Measurements from ENCODE around the gene CNN3.

The CNN3 gene

GRCh38 chr1:94929351-94930217 lies 2.7 kb upstream of the CNN3 start:
- no peak for ATAC-seq
- TF ChIP-seq GLIS3 (CRISPR knock-in tag; IDR thresholded peaks at IDR 0.05) (no peak), CREB5 (CRISPR knock-in tag; IDR thresholded peaks at IDR 0.05; ENCODE audit: low read depth) (no peak), TCF4 (CRISPR knock-in tag; IDR thresholded peaks at IDR 0.05; ENCODE audit: borderline replicate concordance) (no peak), RARB (CRISPR knock-in tag; IDR thresholded peaks at IDR 0.05) (no peak), TOX (CRISPR knock-in tag; IDR thresholded peaks at IDR 0.05; ENCODE audit: borderline replicate concordance) (no peak), OSR1 (CRISPR knock-in tag; IDR thresholded peaks at IDR 0.05) (no peak), ESRRG (CRISPR knock-in tag; IDR thresholded peaks at IDR 0.05) (no peak), ZNF8 (CRISPR knock-in tag; IDR thresholded peaks at IDR 0.05) (no peak), PATZ1 (CRISPR knock-in tag; IDR thresholded peaks at IDR 0.05; ENCODE audit: borderline replicate concordance) (no peak), TSHZ2 (CRISPR knock-in tag; IDR thresholded peaks at IDR 0.05) (no peak), SNAI2 (CRISPR knock-in tag; IDR thresholded peaks at IDR 0.05) (no peak), PPARA (CRISPR knock-in tag; IDR thresholded peaks at IDR 0.05; ENCODE audit: borderline replicate concordance) (no peak), ZFP30 (CRISPR knock-in tag; IDR thresholded peaks at IDR 0.05) (no peak)

GRCh38 chr1:94928293-94928939 lies 1.5 kb upstream of the CNN3 start:
- ATAC-seq, result no peak

More at GRCh38 chr1:94928293-94928939, 1.5 kb upstream of the CNN3 start:
- TF ChIP-seq TSHZ2 (CRISPR knock-in tag; IDR thresholded peaks at IDR 0.05), result no peak
- TF ChIP-seq ZNF8 (CRISPR knock-in tag; IDR thresholded peaks at IDR 0.05), result no peak
- no peak for TF ChIP-seq ZFP3 (CRISPR knock-in tag; IDR thresholded peaks at IDR 0.05)
- TF ChIP-seq TOX (CRISPR knock-in tag; IDR thresholded peaks at IDR 0.05; ENCODE audit: borderline replicate concordance), result no peak
- no peak for TF ChIP-seq ZFP30 (CRISPR knock-in tag; IDR thresholded peaks at IDR 0.05)
- no peak for TF ChIP-seq ISL1 (CRISPR knock-in tag; IDR thresholded peaks at IDR 0.05)
- no peak for TF ChIP-seq ZC3H10 (CRISPR knock-in tag; IDR thresholded peaks at IDR 0.05)

Data from SK-N-SH treated with all-trans-retinoic acid at 6 μM for 48 hours (cell line).